ENCODE data around the gene NTSR1.

DNA sequence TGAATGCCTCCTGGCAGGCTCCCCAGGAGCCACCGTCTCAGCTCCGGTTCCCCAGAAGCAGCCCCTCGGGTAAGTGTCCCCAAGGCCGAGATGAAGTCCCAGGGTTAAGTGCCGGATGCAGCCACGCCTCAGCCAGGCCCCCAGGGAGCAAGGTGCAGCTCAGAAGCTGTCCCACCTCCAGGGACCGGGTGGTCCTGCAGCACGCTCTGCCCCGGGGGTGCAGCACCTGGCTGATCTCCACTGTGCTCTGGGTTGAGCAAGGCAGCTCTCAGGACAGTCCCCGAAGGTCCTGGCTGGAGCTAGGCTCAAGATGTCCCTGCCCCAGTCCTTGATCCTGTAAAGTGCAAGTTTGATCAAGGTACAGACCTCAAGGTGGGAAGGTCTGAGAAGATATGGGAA, 15.1 kb upstream of the NTSR1 start:
- TF ChIP-seq CTCF (conservative IDR thresholded peaks at IDR 0.05) (no peak), ZFX (IDR thresholded peaks at IDR 0.05) (no peak)

Measured in C4-2B (cell line).